Endodermal cell (in vitro differentiated cells): ENCODE results near the gene PDCD10. TPM values are rescaled to one million over a fixed set of nuclear protein-coding genes. Genes with fewer than 3 reads are reported as not detected.
A peak's percentile ranks its signal among the peaks of the same experiment; 100 is the strongest.

Source experiments
- DNase-seq: peaks from one replicate; pipeline ENCODE4 v3.0.0-alpha.2; 2017
- H3K27ac ChIP-seq: 2 replicates; pipeline ENCODE4 v1.5.1; 2013; ENCODE audit warnings: mild to moderate bottlenecking, low read depth, low read length, moderate library complexity
- H3K27me3 ChIP-seq: 2 replicates; pipeline ENCODE4 v1.6.1; 2013; ENCODE audit warnings: mild to moderate bottlenecking, low read length, moderate library complexity; ENCODE audit not compliant: insufficient read depth, control insufficient read depth, poor library complexity, severe bottlenecking
- H3K36me3 ChIP-seq: 2 replicates; pipeline ENCODE4 v1.7.0; 2013; ENCODE audit warnings: mild to moderate bottlenecking, low read length, moderate library complexity; ENCODE audit not compliant: control insufficient read depth, insufficient read depth
- H3K4me1 ChIP-seq: one replicate; pipeline ENCODE4 v1.7.0; 2013; ENCODE audit warnings: low read length; ENCODE audit not compliant: control insufficient read depth, insufficient read depth
- H3K4me3 ChIP-seq: 2 replicates; pipeline ENCODE4 v1.5.1; 2013; ENCODE audit warnings: mild to moderate bottlenecking, low read length, moderate library complexity
- H3K9ac ChIP-seq: 2 replicates; pipeline ENCODE4 v1.6.1; 2013; ENCODE audit warnings: mild to moderate bottlenecking, low read length, moderate library complexity; ENCODE audit not compliant: poor library complexity, severe bottlenecking; ENCODE audit errors: extremely low read depth
- H3K9me3 ChIP-seq: 2 replicates; pipeline ENCODE4 v1.6.1; 2013; ENCODE audit warnings: mild to moderate bottlenecking, low read length, moderate library complexity; ENCODE audit not compliant: control insufficient read depth
- H3K27ac Mint-ChIP-seq: 2 replicates; pipeline ENCODE4 v1.8.0; 2020; ENCODE audit warnings: mixed read lengths
- H3K27me3 Mint-ChIP-seq: 2 replicates; pipeline ENCODE4 v1.8.0; 2021; ENCODE audit warnings: mild to moderate bottlenecking, mixed read lengths; ENCODE audit not compliant: insufficient read depth
- H3K36me3 Mint-ChIP-seq: 2 replicates; pipeline ENCODE4 v1.8.0; 2020; ENCODE audit warnings: low read depth, mixed read lengths
- H3K4me1 Mint-ChIP-seq: 2 replicates; pipeline ENCODE4 v1.8.0; 2020; ENCODE audit warnings: mixed read lengths
- H3K4me3 Mint-ChIP-seq: 2 replicates; pipeline ENCODE4 v1.8.0; 2020; ENCODE audit warnings: mild to moderate bottlenecking, moderate library complexity, mixed read lengths
- H3K9me3 Mint-ChIP-seq: 2 replicates; pipeline ENCODE4 v1.8.0; 2020; ENCODE audit warnings: mild to moderate bottlenecking, mixed read lengths
- CTCF ChIP-seq: fragments of 200-600 bp; sonication (generic); conservative IDR thresholded peaks from 2 replicates; pipeline ENCODE4 v1.5.0; 2021; ENCODE audit warnings: antibody characterized with exemption, mild to moderate bottlenecking
- WGBS, 2 experiments: methylation state at CpG; one replicate each; pipeline versions ENCODE4 v1.1.5 to v1.1.7; 2013; ENCODE audit warnings: missing lambda C conversion rate in 2 of 2, mixed read lengths in 1 of 2; ENCODE audit not compliant: insufficient coverage in 1 of 2, insufficient read length in 1 of 2; 5-methylcytosine and 5-hydroxymethylcytosine counted together
- total RNA-seq, 2 donors: library from RNA; stranded (reverse); fragmentation: NEBNext Ultra II Directional in 1 of 2; extraction: Animal tissue kit (Norgen Biotek cat#: 25700) in 1 of 2; gene quantifications; 2 replicates in 1 of 2; 3 replicates in 1 of 2; pipeline ENCODE4 v1.2.1, GENCODE V29; 2021

Gene PDCD10
- total RNA-seq, 2 donors from 2014 or later = 75.2 to 84.8 TPM

GRCh38 chr3:167738037-167738436 lies 3.3 kb upstream of the PDCD10 start:
- H3K4me1 Mint-ChIP-seq = peaks cover 30% of the 10 kb centered on the region
- no peak for TF ChIP-seq CTCF
- H3K4me3 Mint-ChIP-seq = no peak overlapping the region
- H3K4me3 ChIP-seq = no peak overlapping the region
- DNase-seq = no peak
- no peaks in the 10 kb centered on the region for H3K36me3 ChIP-seq
- H3K9me3 ChIP-seq = no peaks in the 10 kb centered on the region
- H3K27me3 ChIP-seq = no peaks in the 10 kb centered on the region
- no peaks in the 10 kb centered on the region for H3K27me3 Mint-ChIP-seq
- no peak overlapping the region for H3K9ac ChIP-seq
- no peaks in the 10 kb centered on the region for H3K36me3 Mint-ChIP-seq
- peaks cover 2% of the 10 kb centered on the region for H3K4me1 ChIP-seq
- H3K9me3 Mint-ChIP-seq = no peaks in the 10 kb centered on the region
- no peak overlapping the region for H3K27ac Mint-ChIP-seq
- no peak overlapping the region for H3K27ac ChIP-seq
- no CpG with 5 or more reads among the region's 2 CpGs for WGBS, 2 experiments

- H3K36me3 ChIP-seq = no peaks in the 10 kb centered on the region
- H3K4me3 ChIP-seq = peak overlapping the region; percentile 97
- H3K9ac ChIP-seq = no peak overlapping the region
- H3K4me1 ChIP-seq = peaks cover 2% of the 10 kb centered on the region
- Mint-ChIP-seq H3K27ac (no peak overlapping the region), H3K4me1 (peaks cover 40% of the 10 kb centered on the region), H3K27me3 (no peaks in the 10 kb centered on the region), H3K36me3 (no peaks in the 10 kb centered on the region), H3K4me3 (no peak overlapping the region), H3K9me3 (no peaks in the 10 kb centered on the region)
- no peaks in the 10 kb centered on the region for H3K27me3 ChIP-seq
- DNase-seq = no peak
- H3K9me3 ChIP-seq = no peaks in the 10 kb centered on the region
- no peak overlapping the region for H3K27ac ChIP-seq
- WGBS, 2 experiments = 87% methylated on average over 2 of the region's 2 CpGs; no CpG with 5 or more reads in 1 of the 2 experiments
- no peak for TF ChIP-seq CTCF
These were observed 2.3 kb upstream of the PDCD10 start for GRCh38 chr3:167736997-167737396.

GRCh38 chr3:167736264-167736787 lies 1.6 kb upstream of the PDCD10 start:
- Mint-ChIP-seq H3K4me3 (no peak overlapping the region), H3K4me1 (peaks cover 47% of the 10 kb centered on the region), H3K9me3 (no peaks in the 10 kb centered on the region), H3K36me3 (no peaks in the 10 kb centered on the region), H3K27ac (no peak overlapping the region), H3K27me3 (no peaks in the 10 kb centered on the region)
- WGBS, 2 experiments = 51 to 55% methylated on average over 7 of the region's 7 CpGs
- peaks cover 4% of the 10 kb centered on the region for H3K4me1 ChIP-seq
- H3K9ac ChIP-seq = peak overlapping the region; percentile 52
- H3K4me3 ChIP-seq = peak overlapping the region; percentile 97
- no peak for TF ChIP-seq CTCF
- H3K27me3 ChIP-seq = no peaks in the 10 kb centered on the region
- no peaks in the 10 kb centered on the region for H3K9me3 ChIP-seq
- DNase-seq = no peak
- no peaks in the 10 kb centered on the region for H3K36me3 ChIP-seq
- H3K27ac ChIP-seq = no peak overlapping the region
